Activated B cell treated with CpG ODN at 0.5 μM for 24 hours (primary cell): ENCODE measurements around the gene PTPN14. TPM values are rescaled to one million over a fixed set of nuclear protein-coding genes. Genes with fewer than 3 reads are reported as not detected.

Experiments used
- ATAC-seq: fragments of 200-7000 bp; cut with Tn5 transposase; one replicate; pipeline ENCODE4 v1.10.0; 2021; ENCODE audit warnings: low read depth, mild to moderate bottlenecking, moderate library complexity
- CTCF ChIA-PET: fragments of 350-600 bp; sonication (Branson Sonifier 250); formaldehyde crosslinking; loops from one replicate; lab custom pipeline; 2021; ENCODE audit warnings: antibody characterized with exemption; lab: Charles Lee
- POLR2A ChIA-PET: fragments of 350-600 bp; sonication (Branson Sonifier 250); formaldehyde crosslinking; loops from one replicate; lab custom pipeline; 2021; ENCODE audit warnings: antibody characterized with exemption; lab: Charles Lee
- DNase-seq: peaks from one replicate; pipeline ENCODE4 v3.0.0; 2022
- H3K27ac Mint-ChIP-seq: one replicate; pipeline ENCODE4 v1.8.0; 2020; ENCODE audit warnings: mixed read lengths
- H3K27me3 Mint-ChIP-seq: one replicate; pipeline ENCODE4 v1.8.0; 2021; ENCODE audit warnings: mixed read lengths
- H3K36me3 Mint-ChIP-seq: one replicate; pipeline ENCODE4 v1.8.0; 2021; ENCODE audit warnings: low read depth, mixed read lengths
- H3K4me1 Mint-ChIP-seq: one replicate; pipeline ENCODE4 v1.8.0; 2021; ENCODE audit warnings: mixed read lengths
- H3K4me3 Mint-ChIP-seq: one replicate; pipeline ENCODE4 v1.8.0; 2020; ENCODE audit warnings: mild to moderate bottlenecking, mixed read lengths
- H3K9me3 Mint-ChIP-seq: one replicate; pipeline ENCODE4 v1.8.0; 2020; ENCODE audit warnings: mixed read lengths
- CTCF ChIP-seq: fragments of 200-600 bp; IDR thresholded peaks from one replicate; pipeline ENCODE4 v1.8.0; 2022; ENCODE audit warnings: antibody characterized with exemption, mild to moderate bottlenecking
- intact Hi-C: fragments of 100-400 bp; cut with micrococcal nuclease; formaldehyde crosslinking; loops from one replicate; pipeline ENCODE4 v1.15.1; 2024
- total RNA-seq: library from RNA; stranded (reverse); gene quantifications from 2 replicates; pipeline ENCODE4 v1.2.3, GENCODE V29; 2022

The PTPN14 gene
- total RNA-seq, 1 donor from 2014 or later, result not detected

- no peak overlapping the region for H3K27ac Mint-ChIP-seq
- CTCF ChIA-PET, result no interaction called here
- intact Hi-C loops, result no loop called here
Measured at GRCh38 chr1:214446772-214447556, 104.4 kb downstream of the PTPN14 start.

GRCh38 chr1:214445831-214446614 is 105.4 kb downstream of the PTPN14 start:
- ChIA-PET CTCF (no interaction called here), POLR2A (no interaction called here)
- Mint-ChIP-seq H3K4me3 (no peak overlapping the region), H3K27me3 (peaks cover 6% of the 10 kb centered on the region), H3K36me3 (no peaks in the 10 kb centered on the region), H3K9me3 (no peaks in the 10 kb centered on the region), H3K4me1 (no peaks in the 10 kb centered on the region), H3K27ac (no peak overlapping the region)
- no peak for DNase-seq
- no peak for ATAC-seq
- TF ChIP-seq CTCF, result no peak
- intact Hi-C loops, result no loop called here

More at GRCh38 chr1:214446772-214447556, 104.4 kb downstream of the PTPN14 start:
- ATAC-seq (no peak), DNase-seq (no peak)
- Mint-ChIP-seq H3K27me3 (peaks cover 3% of the 10 kb centered on the region), H3K9me3 (no peaks in the 10 kb centered on the region), H3K4me3 (no peak overlapping the region), H3K4me1 (no peaks in the 10 kb centered on the region), H3K36me3 (no peaks in the 10 kb centered on the region)
- no peak for TF ChIP-seq CTCF
- POLR2A ChIA-PET, result no interaction called here

- Mint-ChIP-seq H3K4me1 (no peaks in the 10 kb centered on the region), H3K36me3 (no peaks in the 10 kb centered on the region), H3K4me3 (no peak overlapping the region), H3K27ac (no peak overlapping the region), H3K9me3 (no peaks in the 10 kb centered on the region), H3K27me3 (peaks cover 6% of the 10 kb centered on the region)
- TF ChIP-seq CTCF, result no peak
- ChIA-PET POLR2A (no interaction called here), CTCF (no interaction called here)
- intact Hi-C loops, result no loop called here
- DNase-seq (no peak), ATAC-seq (no peak)
Measured at GRCh38 chr1:214445199-214445598, 106.2 kb downstream of the PTPN14 start.

- Mint-ChIP-seq H3K36me3 (no peaks in the 10 kb centered on the region), H3K4me3 (no peak overlapping the region), H3K27ac (no peak overlapping the region), H3K9me3 (no peaks in the 10 kb centered on the region), H3K27me3 (peaks cover 6% of the 10 kb centered on the region), H3K4me1 (peaks cover under 1% of the 10 kb centered on the region)
- DNase-seq (no peak), ATAC-seq (no peak)
- ChIA-PET CTCF (no interaction called here), POLR2A (no interaction called here)
- no peak for TF ChIP-seq CTCF
- intact Hi-C loops, result no loop called here
Measured at GRCh38 chr1:214444182-214444939, 107.0 kb downstream of the PTPN14 start.

- no peak for DNase-seq
- no peaks in the 10 kb centered on the region for H3K9me3 Mint-ChIP-seq
- intact Hi-C loops, result no loop called here
- H3K36me3 Mint-ChIP-seq, result no peaks in the 10 kb centered on the region
- POLR2A ChIA-PET, result no interaction called here
- H3K27me3 Mint-ChIP-seq, result peaks cover 7% of the 10 kb centered on the region
- no peak overlapping the region for H3K4me3 Mint-ChIP-seq
- ATAC-seq, result no peak
- peaks cover 7% of the 10 kb centered on the region for H3K4me1 Mint-ChIP-seq
- CTCF ChIA-PET, result no interaction called here
- H3K27ac Mint-ChIP-seq, result no peak overlapping the region
- no peak for TF ChIP-seq CTCF
Measured at GRCh38 chr1:214441119-214441518, 110.3 kb downstream of the PTPN14 start.
